Ishikawa (cell line): ENCODE data around the gene TSC1.

Experiments
- CEBPB ChIP-seq: IDR thresholded peaks from 2 replicates; pipeline ENCODE4 v1.6.1; 2012
- CREB1 ChIP-seq: IDR thresholded peaks from 2 replicates; pipeline ENCODE4 v1.6.1; 2012; ENCODE audit warnings: low read depth
- EGR1 ChIP-seq: IDR thresholded peaks from 2 replicates; pipeline ENCODE4 v1.6.1; 2012
- EP300 ChIP-seq: IDR thresholded peaks from 2 replicates; pipeline ENCODE4 v1.6.1; 2012; ENCODE audit warnings: borderline replicate concordance
- FOXM1 ChIP-seq: IDR thresholded peaks from 2 replicates; pipeline ENCODE4 v1.6.1; 2012; ENCODE audit warnings: low read depth, borderline replicate concordance
- MAX ChIP-seq: IDR thresholded peaks from 2 replicates; pipeline ENCODE4 v1.6.1; 2012
- NFIC ChIP-seq: IDR thresholded peaks from 2 replicates; pipeline ENCODE4 v1.6.1; 2012
- RAD21 ChIP-seq: IDR thresholded peaks from 2 replicates; pipeline ENCODE4 v1.6.1; 2012; ENCODE audit warnings: low read depth
- REST ChIP-seq: IDR thresholded peaks from 2 replicates; pipeline ENCODE4 v1.6.1; 2012; ENCODE audit warnings: low read depth, mild to moderate bottlenecking
- TAF1 ChIP-seq: IDR thresholded peaks from 2 replicates; pipeline ENCODE4 v1.6.1; 2012; ENCODE audit warnings: low read depth, mild to moderate bottlenecking
- TCF12 ChIP-seq: IDR thresholded peaks from 2 replicates; pipeline ENCODE4 v1.6.1; 2012; ENCODE audit warnings: low read depth
- TEAD4 ChIP-seq: IDR thresholded peaks from 2 replicates; pipeline ENCODE4 v1.6.1; 2012
- USF1 ChIP-seq: IDR thresholded peaks from 2 replicates; pipeline ENCODE4 v1.6.1; 2012
- YY1 ChIP-seq: IDR thresholded peaks from 2 replicates; pipeline ENCODE4 v1.6.1; 2012; ENCODE audit warnings: low read depth
- ZBTB7A ChIP-seq: IDR thresholded peaks from 2 replicates; pipeline ENCODE4 v1.6.1; 2012; ENCODE audit warnings: low read depth

TSC1 gene

GRCh38 chr9:132942541-132943182 lies 1.8 kb downstream of the TSC1 start:
- no peak for TF ChIP-seq USF1
- TF ChIP-seq YY1, result no peak
- TF ChIP-seq FOXM1, result no peak
- no peak for TF ChIP-seq ZBTB7A
- no peak for TF ChIP-seq MAX
- TF ChIP-seq TCF12, result no peak
- no peak for TF ChIP-seq CREB1
- TF ChIP-seq EGR1, result no peak
- TF ChIP-seq REST, result no peak
- TF ChIP-seq EP300, result no peak
- no peak for TF ChIP-seq TEAD4
- TF ChIP-seq RAD21, result no peak

GRCh38 chr9:132939169-132939568 lies 5.2 kb downstream of the TSC1 start:
- TF ChIP-seq TCF12 (no peak), USF1 (no peak)

GRCh38 chr9:132937463-132937901 lies 6.9 kb downstream of the TSC1 start:
- TF ChIP-seq USF1 (no peak), TAF1 (no peak), EP300 (no peak), EGR1 (no peak), CEBPB (no peak), RAD21 (no peak), MAX (no peak), NFIC (no peak), REST (no peak), CREB1 (no peak), ZBTB7A (no peak), FOXM1 (no peak), YY1 (no peak), TCF12 (no peak)

- no peak for TF ChIP-seq MAX
- no peak for TF ChIP-seq EGR1
- no peak for TF ChIP-seq YY1
- TF ChIP-seq TAF1, result no peak
- no peak for TF ChIP-seq CREB1
- TF ChIP-seq REST, result no peak
- TF ChIP-seq ZBTB7A, result no peak
- TF ChIP-seq TCF12, result no peak
- TF ChIP-seq TEAD4, result no peak
- TF ChIP-seq CEBPB, result no peak
- no peak for TF ChIP-seq USF1
- TF ChIP-seq FOXM1, result no peak
- TF ChIP-seq NFIC, result no peak
- no peak for TF ChIP-seq EP300
- no peak for TF ChIP-seq RAD21
Measured at GRCh38 chr9:132935026-132935425, 9.4 kb downstream of the TSC1 start.
